NCI-H446 (cell line): ENCODE data around the gene APBB2.

Source experiments
- DNase-seq, 2 experiments: peaks; one replicate each; lab custom pipeline; 2025; lab: John Stamatoyannopoulos, UW

The APBB2 gene

GRCh38 chr4:41214136-41214824 lies at the start of gene APBB2:
Gene APBB2, minus strand, starts transcription at chr4:41214542. Its CDS starts 181,288 bp downstream, at chr4:41033254.
- DNase-seq, result peak; percentile 82 to 93

GRCh38 chr4:41262198-41262597 lies 47.9 kb upstream of the APBB2 start:
- no peak for DNase-seq

GRCh38 chr4:41260116-41260733 lies 45.9 kb upstream of the APBB2 start:
- DNase-seq, result no peak

- DNase-seq, result peak; percentile 15 to 56
Observed at GRCh38 chr4:41258783-41259182, 44.4 kb upstream of the APBB2 start.

GRCh38 chr4:41257906-41258305 lies 43.6 kb upstream of the APBB2 start:
- DNase-seq, result no peak

GRCh38 chr4:41257257-41257901 lies 43.0 kb upstream of the APBB2 start:
- peak in 1 of 2 experiments; percentile 68 for DNase-seq

- DNase-seq, result peak; percentile 69 to 85
Observed at GRCh38 chr4:41256740-41257256, 42.5 kb upstream of the APBB2 start, which contains the start of gene UCHL1. Gene UCHL1, plus strand, starts transcription at chr4:41256928. Its CDS starts 49 bp downstream, at chr4:41256977.

GRCh38 chr4:41256131-41256739 lies 41.9 kb upstream of the APBB2 start:
- DNase-seq, result no peak

- DNase-seq, result no peak
Observed at GRCh38 chr4:41245983-41246382, 31.6 kb upstream of the APBB2 start.

GRCh38 chr4:41241919-41242318 lies 27.6 kb upstream of the APBB2 start:
- DNase-seq, result no peak

GRCh38 chr4:41236508-41236907 lies 22.2 kb upstream of the APBB2 start:
- DNase-seq, result no peak

GRCh38 chr4:41236032-41236431 lies 21.7 kb upstream of the APBB2 start:
- no peak for DNase-seq

GRCh38 chr4:41232856-41233255 lies 18.5 kb upstream of the APBB2 start:
- no peak for DNase-seq

- no peak for DNase-seq
Observed at GRCh38 chr4:41232406-41232805, 18.1 kb upstream of the APBB2 start.

- DNase-seq, result no peak
Observed at GRCh38 chr4:41227902-41228301, 13.6 kb upstream of the APBB2 start.

- no peak for DNase-seq
Observed at GRCh38 chr4:41221850-41222645, 7.7 kb upstream of the APBB2 start.

- no peak for DNase-seq
Observed at GRCh38 chr4:41219421-41219950, 5.1 kb upstream of the APBB2 start.

- DNase-seq, result no peak
Observed at GRCh38 chr4:41218703-41219102, 4.4 kb upstream of the APBB2 start.

- no peak for DNase-seq
Observed at GRCh38 chr4:41217374-41217773, 3.0 kb upstream of the APBB2 start.

- DNase-seq, result no peak
Observed at GRCh38 chr4:41217020-41217333, 2.6 kb upstream of the APBB2 start.

GRCh38 chr4:41216294-41217019 lies 2.1 kb upstream of the APBB2 start:
- DNase-seq, result peak in 1 of 2 experiments; percentile 28
